ENCODE results near the gene CCNG1. TPM values are rescaled to one million over a fixed set of nuclear protein-coding genes. Genes with fewer than 3 reads are reported as not detected.

The CCNG1 gene
- total RNA-seq, 1 experiment from 2014 or later = 70.0 TPM

DNA sequence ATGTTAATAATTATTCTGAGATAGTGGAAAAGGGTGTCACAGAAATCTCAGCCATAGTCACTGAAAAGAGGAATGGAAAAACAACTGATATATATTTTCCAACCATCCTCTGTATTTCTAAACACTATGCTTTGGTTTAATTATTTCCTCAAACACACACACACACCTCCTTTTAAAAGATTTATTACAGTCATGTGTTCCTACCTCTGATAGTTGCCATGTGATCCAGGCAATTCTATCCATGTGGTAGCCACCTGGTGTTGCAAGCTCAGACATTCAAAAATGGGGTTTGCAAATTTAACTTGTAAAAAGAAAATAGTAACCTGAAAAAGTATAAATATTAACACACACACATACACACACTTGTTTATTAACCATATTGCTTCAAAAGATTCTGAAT lies 40.0 kb upstream of the CCNG1 start:
- intact Hi-C loops (cut with micrococcal nuclease) = no loop called here
- Histone ChIP-seq H3K79me2 (ENCODE audit: low read length) (no peaks in the 10 kb centered on the region), H3F3A (ENCODE audit: low read length, unreplicated experiment) (no peaks in the 10 kb centered on the region), H3K27ac (ENCODE audit: low read length) (no peak overlapping the region), H2AFZ (ENCODE audit: low read length) (no peak overlapping the region), H3K4me3 (ENCODE audit: low read length) (no peak overlapping the region), H3K27me3 (ENCODE audit: low read length) (no peaks in the 10 kb centered on the region), H3K9me2 (replicated peaks; ENCODE audit: low read length) (no peaks in the 10 kb centered on the region), H3K9ac (ENCODE audit: low read length) (no peak overlapping the region), H3K4me1 (ENCODE audit: insufficient read depth, low read length) (no peaks in the 10 kb centered on the region), H3K9me3 (ENCODE audit: low read length) (no peaks in the 10 kb centered on the region), H3K4me2 (ENCODE audit: low read length) (no peak overlapping the region), H4K20me1 (ENCODE audit: low read length) (no peaks in the 10 kb centered on the region), H3K36me3 (ENCODE audit: low read depth, low read length) (no peaks in the 10 kb centered on the region)
- BruUV-seq (replicated peaks) = no TSS peak
- ATAC-seq = no peak
- ChIA-PET CTCF (no interaction called here), POLR2A (ENCODE audit: unreplicated experiment) (no interaction called here)
- DNase-seq = no peak
- TF ChIP-seq CTCF (conservative IDR thresholded peaks at IDR 0.05; ENCODE audit: low read depth, low read length) (no peak), EZH2phosphoT487 (IDR thresholded peaks at IDR 0.05; ENCODE audit: borderline replicate concordance, low read length) (no peak), EZH2 (IDR thresholded peaks at IDR 0.05; ENCODE audit: low read length, unreplicated experiment) (no peak)

DNA sequence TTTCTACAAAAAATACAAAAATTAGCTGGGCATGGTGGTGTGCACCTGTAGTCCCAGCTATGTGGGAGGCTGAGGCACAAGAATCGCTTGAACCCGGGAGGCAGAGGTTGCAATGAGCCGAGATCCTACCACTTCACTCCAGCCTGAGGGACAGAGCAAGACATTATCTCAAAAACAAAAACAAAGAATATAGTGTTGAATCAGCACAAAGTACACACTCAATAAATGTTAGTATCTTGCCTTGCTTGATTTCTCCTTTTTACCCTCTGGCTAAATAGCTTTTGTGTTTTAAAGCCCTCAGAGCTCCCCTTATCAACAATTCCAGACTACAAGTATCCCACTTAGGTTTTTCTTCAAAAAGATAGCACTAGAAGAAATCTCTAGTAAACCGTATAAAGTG lies 37.5 kb upstream of the CCNG1 start:
- H3K27ac ChIP-seq (ENCODE audit: low read length) = no peak overlapping the region
- no peak overlapping the region for H3K4me3 ChIP-seq (ENCODE audit: low read length)
- H3F3A ChIP-seq (ENCODE audit: low read length, unreplicated experiment) = no peaks in the 10 kb centered on the region
- TF ChIP-seq CTCF (conservative IDR thresholded peaks at IDR 0.05; ENCODE audit: low read depth, low read length) (no peak), EZH2phosphoT487 (IDR thresholded peaks at IDR 0.05; ENCODE audit: borderline replicate concordance, low read length) (no peak), EZH2 (IDR thresholded peaks at IDR 0.05; ENCODE audit: low read length, unreplicated experiment) (no peak)
- no peaks in the 10 kb centered on the region for H3K27me3 ChIP-seq (ENCODE audit: low read length)
- BruUV-seq (replicated peaks) = no TSS peak
- POLR2A ChIA-PET (ENCODE audit: unreplicated experiment) = no interaction called here
- intact Hi-C loops (cut with micrococcal nuclease) = loop anchor here (10.0 kb wide), 1 partner anchor 295 kb away; no protein-coding TSS in a partner anchor
- H3K36me3 ChIP-seq (ENCODE audit: low read depth, low read length) = no peaks in the 10 kb centered on the region
- no peak overlapping the region for H3K4me2 ChIP-seq (ENCODE audit: low read length)
- H3K9me3 ChIP-seq (ENCODE audit: low read length) = no peaks in the 10 kb centered on the region
- H3K4me1 ChIP-seq (ENCODE audit: insufficient read depth, low read length) = no peaks in the 10 kb centered on the region
- no peak for DNase-seq
- H3K79me2 ChIP-seq (ENCODE audit: low read length) = no peaks in the 10 kb centered on the region
- CTCF ChIA-PET = interaction anchor here (0.6 kb wide), 1 partner anchor 69 kb away, joined by 3 read pairs; no protein-coding TSS in a partner anchor
- H4K20me1 ChIP-seq (ENCODE audit: low read length) = no peaks in the 10 kb centered on the region
- no peak overlapping the region for H3K9ac ChIP-seq (ENCODE audit: low read length)
- no peak overlapping the region for H2AFZ ChIP-seq (ENCODE audit: low read length)
- no peak for ATAC-seq
- no peaks in the 10 kb centered on the region for H3K9me2 ChIP-seq (replicated peaks; ENCODE audit: low read length)

GRCh38 chr5:163401271-163401670 lies 36.1 kb upstream of the CCNG1 start:
- Histone ChIP-seq H3K9me3 (ENCODE audit: low read length) (no peaks in the 10 kb centered on the region), H2AFZ (ENCODE audit: low read length) (no peak overlapping the region), H3K27me3 (ENCODE audit: low read length) (no peaks in the 10 kb centered on the region), H3K79me2 (ENCODE audit: low read length) (no peaks in the 10 kb centered on the region), H3K36me3 (ENCODE audit: low read depth, low read length) (no peaks in the 10 kb centered on the region), H3F3A (ENCODE audit: low read length, unreplicated experiment) (no peaks in the 10 kb centered on the region), H4K20me1 (ENCODE audit: low read length) (no peaks in the 10 kb centered on the region), H3K4me2 (ENCODE audit: low read length) (no peak overlapping the region), H3K4me1 (ENCODE audit: insufficient read depth, low read length) (no peaks in the 10 kb centered on the region), H3K9ac (ENCODE audit: low read length) (no peak overlapping the region), H3K9me2 (replicated peaks; ENCODE audit: low read length) (no peaks in the 10 kb centered on the region), H3K4me3 (ENCODE audit: low read length) (no peak overlapping the region), H3K27ac (ENCODE audit: low read length) (no peak overlapping the region)
- ATAC-seq (peak; percentile 55), DNase-seq (peak; percentile 28)
- intact Hi-C loops (cut with micrococcal nuclease) = loop anchor here (10.0 kb wide), 1 partner anchor 296 kb away; no protein-coding TSS in a partner anchor
- no peak for TF ChIP-seq EZH2phosphoT487 (IDR thresholded peaks at IDR 0.05; ENCODE audit: borderline replicate concordance, low read length)
- no peak for TF ChIP-seq CTCF (conservative IDR thresholded peaks at IDR 0.05; ENCODE audit: low read depth, low read length)
- no peak for TF ChIP-seq EZH2 (IDR thresholded peaks at IDR 0.05; ENCODE audit: low read length, unreplicated experiment)
- CTCF ChIA-PET = interaction anchor here (0.5 kb wide), 1 partner anchor 19 kb away, joined by 3 read pairs; no protein-coding TSS in a partner anchor
- POLR2A ChIA-PET (ENCODE audit: unreplicated experiment) = interaction anchor here (0.6 kb wide), 1 partner anchor 838 kb away, joined by 10 read pairs; no protein-coding TSS in a partner anchor
- BruUV-seq (replicated peaks) = no TSS peak
